Thymus (tissue), 11 donors: ENCODE measurements around the gene PDE10A. TPM values are rescaled to one million over a fixed set of nuclear protein-coding genes. Genes with fewer than 3 reads are reported as not detected.
"Not testable (repeated sequence)": the region's sequence is repeated elsewhere in the genome, so short reads cannot be mapped to it uniquely, and the experiment has no call there.

Source experiments
- DNase-seq, 9 donors: peaks; one replicate each; pipeline ENCODE4 v3.0.0-alpha.2; 2013; ENCODE audit warnings: low spot score in 9 of 9, low read depth in 6 of 9, missing footprints in 1 of 9
- H3K27ac ChIP-seq, 2 donors: one replicate each; pipeline ENCODE4 v1.5.1; 2013; ENCODE audit warnings: control low read depth in 1 of 2, low read depth in 1 of 2, low read length in 1 of 2, mild to moderate bottlenecking in 1 of 2, moderate library complexity in 1 of 2
- H3K27me3 ChIP-seq, 2 donors: one replicate each; pipeline ENCODE4 v1.5.1; 2013; ENCODE audit warnings: low read length in 1 of 2; ENCODE audit not compliant: control insufficient read depth in 2 of 2, insufficient read depth in 1 of 2
- H3K36me3 ChIP-seq, 2 donors: one replicate each; pipeline ENCODE4 v1.5.1; 2013; ENCODE audit warnings: low read length in 1 of 2, mild to moderate bottlenecking in 1 of 2, moderate library complexity in 1 of 2; ENCODE audit not compliant: control insufficient read depth in 2 of 2, insufficient read depth in 2 of 2
- H3K4me1 ChIP-seq, 2 donors: one replicate each; pipeline ENCODE4 v1.5.1; 2013; ENCODE audit warnings: low read length in 2 of 2; ENCODE audit not compliant: control insufficient read depth in 2 of 2, insufficient read depth in 2 of 2
- H3K4me3 ChIP-seq, 2 donors: one replicate each; pipeline ENCODE4 v1.5.1; 2013; ENCODE audit warnings: low read length in 2 of 2, control low read depth in 1 of 2, mild to moderate bottlenecking in 1 of 2
- H3K9me3 ChIP-seq, 2 donors: one replicate each; pipeline ENCODE4 v1.5.1; 2013; ENCODE audit warnings: low read length in 1 of 2, mild to moderate bottlenecking in 1 of 2; ENCODE audit not compliant: control insufficient read depth in 2 of 2, insufficient read depth in 1 of 2
- WGBS: extraction: QIAGEN DNeasy Blood & Tissue Kit; methylation state at CpG from one replicate; pipeline ENCODE4 v1.1.7; 2013; 5-methylcytosine and 5-hydroxymethylcytosine counted together
- polyA plus RNA-seq: library from polyadenylated mRNA; stranded (reverse); fragments of 200-250 nt; gene quantifications from one replicate; pipeline ENCODE4 v1.2.3, GENCODE V29; 2013
- total RNA-seq: library from RNA; stranded (reverse); fragments of 120-200 nt; gene quantifications from one replicate; pipeline ENCODE4 v1.2.4, GENCODE V29; 2013
- donor health status: healthy.

The PDE10A gene
- total and polyA plus RNA-seq, 2 donors: 0.94 to 3.2 TPM

- Histone ChIP-seq H3K9me3 (no peaks in the 10 kb centered on the region), H3K27me3 (no peaks in the 10 kb centered on the region), H3K27ac (no peak overlapping the region), H3K36me3 (no peaks in the 10 kb centered on the region), H3K4me3 (no peak overlapping the region), H3K4me1 (no peaks in the 10 kb centered on the region)
- WGBS: 78% methylated on average over 3 of the region's 3 CpGs
- DNase-seq: no peak
These were observed 182.1 kb downstream of the PDE10A start for GRCh38 chr6:165480916-165481315.

GRCh38 chr6:165478581-165478980 is 184.5 kb downstream of the PDE10A start:
- Histone ChIP-seq H3K9me3 (no peaks in the 10 kb centered on the region), H3K4me3 (no peak overlapping the region), H3K27ac (no peak overlapping the region), H3K27me3 (no peaks in the 10 kb centered on the region), H3K36me3 (no peaks in the 10 kb centered on the region), H3K4me1 (no peaks in the 10 kb centered on the region)
- no peak for DNase-seq
- WGBS: 98% methylated on average over 1 of the region's 1 CpG

- 97% methylated on average over 4 of the region's 4 CpGs for WGBS
- Histone ChIP-seq H3K4me3 (no peak overlapping the region), H3K27ac (no peak overlapping the region), H3K4me1 (no peaks in the 10 kb centered on the region), H3K9me3 (no peaks in the 10 kb centered on the region), H3K36me3 (no peaks in the 10 kb centered on the region), H3K27me3 (no peaks in the 10 kb centered on the region)
- DNase-seq: no peak
These were observed 193.6 kb downstream of the PDE10A start for GRCh38 chr6:165469483-165469882.

DNA sequence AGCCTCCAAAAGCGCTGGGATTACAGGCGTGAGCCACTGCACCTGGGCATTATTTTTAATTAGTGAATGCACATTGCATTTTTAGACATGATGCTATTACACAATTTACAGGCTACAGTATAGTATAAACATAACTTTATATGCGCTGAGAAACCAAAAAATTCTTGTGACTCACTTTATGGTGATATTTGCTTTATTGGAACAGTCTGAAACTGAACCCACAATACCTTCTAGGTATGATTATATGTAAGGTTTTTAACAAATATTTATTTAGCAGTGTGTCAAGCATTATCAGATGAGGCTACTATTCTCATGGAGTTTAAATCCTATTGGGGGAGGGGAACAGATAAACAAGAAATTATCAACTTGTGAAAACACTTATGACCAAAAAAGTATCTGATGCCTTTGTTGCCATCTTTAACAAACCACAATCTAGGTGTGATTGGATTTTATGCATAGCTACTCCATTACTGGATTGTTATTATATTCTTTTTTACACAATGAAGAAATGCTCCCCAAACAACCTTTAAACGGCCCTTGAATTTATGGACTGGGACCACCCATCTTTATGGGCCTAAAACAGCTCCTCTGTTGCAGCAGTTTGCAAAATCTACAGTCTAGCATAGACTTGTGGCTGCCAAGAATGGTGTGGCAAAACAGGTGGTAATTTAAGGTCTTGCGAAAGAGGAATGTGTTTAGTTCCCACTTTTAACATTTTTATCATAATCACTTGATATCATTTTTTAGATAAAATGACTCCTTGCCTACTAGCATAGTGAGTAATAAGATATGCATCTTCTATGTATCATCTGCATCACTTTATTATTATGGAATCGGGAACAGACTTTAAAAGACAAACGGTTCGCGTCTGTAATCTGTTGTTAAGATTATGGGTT is 194.5 kb downstream of the PDE10A start:
- Histone ChIP-seq H3K27me3 (no peaks in the 10 kb centered on the region), H3K4me3 (no peak overlapping the region), H3K36me3 (no peaks in the 10 kb centered on the region), H3K9me3 (peaks cover 0 to under 1% of the 10 kb centered on the region in 2 donors), H3K27ac (no peak overlapping the region), H3K4me1 (no peaks in the 10 kb centered on the region)
- 95% methylated on average over 9 of the region's 9 CpGs for WGBS
- DNase-seq: no peak

- not testable (repeated sequence) for H3K4me3 ChIP-seq, H3K27ac ChIP-seq, DNase-seq, H3K4me1 ChIP-seq, H3K27me3 ChIP-seq, H3K36me3 ChIP-seq, H3K9me3 ChIP-seq
- WGBS: 93% methylated on average over 6 of the region's 6 CpGs
These were observed 199.5 kb downstream of the PDE10A start for GRCh38 chr6:165463499-165463898.

DNA sequence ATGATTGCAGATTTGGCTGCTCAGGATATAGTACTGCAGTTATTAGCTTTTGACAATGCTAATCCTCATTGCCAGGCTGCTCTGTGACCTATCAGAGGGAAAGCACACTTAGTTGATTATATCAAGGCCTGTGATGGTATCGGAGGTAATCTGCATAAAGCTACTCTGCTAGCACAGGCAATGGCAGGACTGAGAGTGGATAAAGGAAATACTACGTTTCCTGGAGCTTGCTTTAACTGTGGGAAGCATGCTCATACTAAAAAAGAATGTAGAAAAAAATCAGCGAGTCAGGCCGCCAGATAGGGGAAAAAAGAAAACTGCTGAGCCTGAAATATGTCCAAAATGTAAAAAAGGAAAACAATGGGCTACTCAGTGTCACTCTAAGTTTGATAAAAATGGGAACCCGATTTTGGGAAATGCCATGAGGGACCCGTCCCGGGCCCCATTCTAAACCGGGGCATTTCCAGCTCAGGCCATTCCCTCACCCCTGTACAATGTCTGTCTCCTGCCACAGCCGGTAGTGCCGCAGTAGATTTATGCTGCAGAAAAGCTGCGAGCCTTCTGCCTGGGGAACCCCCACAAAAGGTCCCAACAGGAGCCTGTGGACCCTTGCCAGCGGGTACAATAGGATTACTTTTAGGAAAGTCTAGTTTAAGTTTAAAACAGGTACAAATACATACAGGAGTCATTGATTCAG is 203.3 kb downstream of the PDE10A start:
- H3K4me3 ChIP-seq, H3K36me3 ChIP-seq, H3K27ac ChIP-seq, H3K4me1 ChIP-seq, H3K27me3 ChIP-seq, DNase-seq, H3K9me3 ChIP-seq: not testable (repeated sequence)
- 14% methylated on average over 12 of the region's 12 CpGs for WGBS

- Histone ChIP-seq H3K36me3 (no peaks in the 10 kb centered on the region), H3K4me3 (no peak overlapping the region)
- 97% methylated on average over 6 of the region's 6 CpGs for WGBS
These were observed 204.9 kb downstream of the PDE10A start for GRCh38 chr6:165458134-165458533.

DNA sequence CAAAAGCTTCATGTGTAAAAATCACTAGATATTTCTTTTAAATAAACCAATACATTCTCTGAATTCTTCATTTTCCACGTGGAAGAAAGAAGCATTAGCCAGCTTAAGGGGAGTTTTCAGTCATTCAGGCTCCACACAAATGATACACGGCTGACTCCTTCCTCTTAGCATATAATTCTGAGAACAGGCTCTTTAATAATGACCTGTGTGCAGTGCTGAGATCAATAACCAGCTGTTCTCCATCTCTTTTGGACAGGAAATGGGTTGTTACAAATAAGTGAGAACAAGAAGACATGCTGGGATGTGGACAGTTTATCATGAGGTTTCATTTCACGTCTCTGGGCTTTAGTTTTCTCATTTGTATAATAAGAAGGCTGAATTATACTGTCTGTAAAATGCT is 206.8 kb downstream of the PDE10A start:
- Histone ChIP-seq H3K27me3 (no peaks in the 10 kb centered on the region), H3K4me3 (no peak overlapping the region), H3K9me3 (no peaks in the 10 kb centered on the region), H3K36me3 (no peaks in the 10 kb centered on the region), H3K4me1 (no peaks in the 10 kb centered on the region), H3K27ac (no peak overlapping the region)
- DNase-seq: no peak
- 60% methylated on average over 3 of the region's 3 CpGs for WGBS

More at GRCh38 chr6:165458134-165458533, 204.9 kb downstream of the PDE10A start:
- Histone ChIP-seq H3K4me1 (no peaks in the 10 kb centered on the region), H3K9me3 (no peaks in the 10 kb centered on the region), H3K27ac (no peak overlapping the region), H3K27me3 (no peaks in the 10 kb centered on the region)
- no peak for DNase-seq

DNA sequence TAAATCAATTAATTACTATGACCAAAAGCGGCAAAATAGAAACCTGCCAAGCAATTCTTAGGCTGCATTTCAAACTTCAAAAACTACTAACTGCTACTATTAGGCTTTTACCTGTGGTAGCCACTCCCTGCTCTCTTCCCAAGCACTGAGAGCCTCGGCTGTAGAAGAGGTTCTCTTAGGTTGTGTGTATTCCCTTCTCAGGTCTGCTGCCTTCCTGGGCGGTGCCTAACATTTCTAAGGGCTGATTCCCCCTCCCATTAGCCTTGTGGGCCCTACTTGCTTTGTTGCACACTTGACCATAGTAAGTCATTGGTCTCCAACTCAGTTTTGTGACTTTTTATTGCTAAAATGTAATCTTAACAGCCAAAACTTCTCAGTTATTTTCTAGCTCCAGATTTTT is 207.6 kb downstream of the PDE10A start:
- H3K27ac ChIP-seq: no peak overlapping the region
- no peaks in the 10 kb centered on the region for H3K9me3 ChIP-seq
- no peaks in the 10 kb centered on the region for H3K4me1 ChIP-seq
- H3K36me3 ChIP-seq: no peaks in the 10 kb centered on the region
- H3K27me3 ChIP-seq: no peaks in the 10 kb centered on the region
- no peak for DNase-seq
- WGBS: 93% methylated on average over 3 of the region's 3 CpGs
- no peak overlapping the region for H3K4me3 ChIP-seq
